Prostate gland (tissue), 2 donors: ENCODE data around the gene MOB4. TPM values are rescaled to one million over a fixed set of nuclear protein-coding genes. Genes with fewer than 3 reads are reported as not detected.
"Not testable (repeated sequence)": the region's sequence is repeated elsewhere in the genome, so short reads cannot be mapped to it uniquely, and the experiment has no call there.

Source experiments
- DNase-seq: peaks from one replicate; pipeline ENCODE4 v3.0.0-alpha.2; 2019; ENCODE audit warnings: low spot score
- H3K27ac ChIP-seq, 2 donors: fragments of 200-600 bp; sonication (generic); 2 replicates each; pipeline ENCODE4 v1.5.1; 2017 to 2019
- H3K27me3 ChIP-seq: fragments of 200-600 bp; sonication (generic); replicated peaks from 2 replicates; pipeline ENCODE4 v1.5.1; 2019; ENCODE audit not compliant: insufficient read depth
- H3K36me3 ChIP-seq, 2 donors: fragments of 200-600 bp; sonication (generic); 1 replicate in 1 of 2; 2 replicates in 1 of 2; pipeline versions ENCODE4 v1.5.1 to v1.8.1; 2017 to 2019
- H3K4me1 ChIP-seq: fragments of 200-600 bp; sonication (generic); replicated peaks from 2 replicates; pipeline ENCODE4 v1.5.1; 2019
- H3K4me3 ChIP-seq, 2 donors: fragments of 200-600 bp; sonication (generic); 2 replicates each; pipeline ENCODE4 v1.5.1; 2017 to 2019
- H3K9me3 ChIP-seq: fragments of 200-600 bp; sonication (generic); 2 replicates; pipeline ENCODE4 v1.5.1; 2017
- POLR2A ChIP-seq: fragments of 450-650 bp; IDR thresholded peaks from one replicate; pipeline ENCODE4 v1.6.1; 2016; ENCODE audit warnings: antibody characterized with exemption, mild to moderate bottlenecking
- POLR2AphosphoS5 ChIP-seq: sonication (generic); formaldehyde crosslinking; IDR thresholded peaks from one replicate; pipeline ENCODE4 v1.6.1; 2017; ENCODE audit warnings: antibody characterized with exemption
- WGBS: methylation state at CpG from one replicate; pipeline ENCODE4 v1.1.5; 2018; 5-methylcytosine and 5-hydroxymethylcytosine counted together
- intact Hi-C: fragments of 100-400 bp; cut with DNase I; formaldehyde crosslinking; loops from one replicate; pipeline ENCODE4 v1.14.2; 2022
- total RNA-seq, 2 donors: library from RNA; depleted of rRNA; stranded (reverse); fragments of >200 nt; gene quantifications; one replicate each; pipeline ENCODE4 v1.1.0, GENCODE V29; 2016
- TF ChIP-seq, protein P1 (sequence below), 4 experiments: fragments of 200-600 bp in 2 of 4; fragments of 450-650 bp in 2 of 4; sonication (generic) in 2 of 4; IDR thresholded peaks; 1 replicate in 3 of 4; 2 replicates in 1 of 4; pipeline ENCODE4 v1.5.1; 2016 to 2019; ENCODE audit warnings: antibody characterized with exemption in 4 of 4, mild to moderate bottlenecking in 2 of 4, moderate library complexity in 2 of 4

MOB4 gene
- total RNA-seq, 2 donors from 2014 or later: 13.7 to 23.4 TPM

GRCh38 chr2:197571627-197572271, 55.9 kb downstream of the MOB4 start:
- no peak overlapping the region for H3K27ac ChIP-seq
- 44% methylated on average over 10 of the region's 10 CpGs for WGBS
- H3K27me3 ChIP-seq: no peaks in the 10 kb centered on the region
- TF ChIP-seq POLR2A (no peak), POLR2AphosphoS5 (no peak)
- TF ChIP-seq, protein P1, sequence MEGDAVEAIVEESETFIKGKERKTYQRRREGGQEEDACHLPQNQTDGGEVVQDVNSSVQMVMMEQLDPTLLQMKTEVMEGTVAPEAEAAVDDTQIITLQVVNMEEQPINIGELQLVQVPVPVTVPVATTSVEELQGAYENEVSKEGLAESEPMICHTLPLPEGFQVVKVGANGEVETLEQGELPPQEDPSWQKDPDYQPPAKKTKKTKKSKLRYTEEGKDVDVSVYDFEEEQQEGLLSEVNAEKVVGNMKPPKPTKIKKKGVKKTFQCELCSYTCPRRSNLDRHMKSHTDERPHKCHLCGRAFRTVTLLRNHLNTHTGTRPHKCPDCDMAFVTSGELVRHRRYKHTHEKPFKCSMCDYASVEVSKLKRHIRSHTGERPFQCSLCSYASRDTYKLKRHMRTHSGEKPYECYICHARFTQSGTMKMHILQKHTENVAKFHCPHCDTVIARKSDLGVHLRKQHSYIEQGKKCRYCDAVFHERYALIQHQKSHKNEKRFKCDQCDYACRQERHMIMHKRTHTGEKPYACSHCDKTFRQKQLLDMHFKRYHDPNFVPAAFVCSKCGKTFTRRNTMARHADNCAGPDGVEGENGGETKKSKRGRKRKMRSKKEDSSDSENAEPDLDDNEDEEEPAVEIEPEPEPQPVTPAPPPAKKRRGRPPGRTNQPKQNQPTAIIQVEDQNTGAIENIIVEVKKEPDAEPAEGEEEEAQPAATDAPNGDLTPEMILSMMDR (IDR thresholded peaks at IDR 0.05): no peak
- H3K4me3 ChIP-seq: no peak overlapping the region
- H3K36me3 ChIP-seq: no peaks in the 10 kb centered on the region
- H3K9me3 ChIP-seq: no peaks in the 10 kb centered on the region
- H3K4me1 ChIP-seq: no peaks in the 10 kb centered on the region
- no peak for DNase-seq
- intact Hi-C loops: no loop called here

- H3K27ac ChIP-seq: no peak overlapping the region
- H3K9me3 ChIP-seq: no peaks in the 10 kb centered on the region
- no peaks in the 10 kb centered on the region for H3K27me3 ChIP-seq
- TF ChIP-seq POLR2AphosphoS5: no peak
- TF ChIP-seq, protein P1 (IDR thresholded peaks at IDR 0.05): no peak
- TF ChIP-seq POLR2A: no peak
- H3K4me1 ChIP-seq: no peaks in the 10 kb centered on the region
- H3K36me3 ChIP-seq: no peaks in the 10 kb centered on the region
- no peak overlapping the region for H3K4me3 ChIP-seq
- intact Hi-C loops: no loop called here
- DNase-seq: no peak
- 100% methylated on average over 2 of the region's 2 CpGs for WGBS
These were observed 57.7 kb downstream of the MOB4 start for GRCh38 chr2:197573608-197574007.

GRCh38 chr2:197575987-197576386, 60.1 kb downstream of the MOB4 start:
- intact Hi-C loops: no loop called here
- 94% methylated on average over 2 of the region's 2 CpGs for WGBS
- Histone ChIP-seq H3K27ac (no peak overlapping the region), H3K4me1 (no peaks in the 10 kb centered on the region), H3K9me3 (no peaks in the 10 kb centered on the region), H3K36me3 (no peaks in the 10 kb centered on the region), H3K4me3 (no peak overlapping the region), H3K27me3 (no peaks in the 10 kb centered on the region)
- TF ChIP-seq, protein P1 (IDR thresholded peaks at IDR 0.05): no peak
- TF ChIP-seq POLR2AphosphoS5: no peak
- TF ChIP-seq POLR2A: no peak
- no peak for DNase-seq

GRCh38 chr2:197576631-197577030, 60.8 kb downstream of the MOB4 start:
- no peaks in the 10 kb centered on the region for H3K36me3 ChIP-seq
- no peak for DNase-seq
- H3K27ac ChIP-seq: no peak overlapping the region
- intact Hi-C loops: no loop called here
- no peaks in the 10 kb centered on the region for H3K4me1 ChIP-seq
- H3K9me3 ChIP-seq: no peaks in the 10 kb centered on the region
- no peak overlapping the region for H3K4me3 ChIP-seq
- TF ChIP-seq POLR2A (no peak), POLR2AphosphoS5 (no peak)
- TF ChIP-seq, protein P1 (IDR thresholded peaks at IDR 0.05): no peak
- WGBS: 16% methylated on average over 3 of the region's 3 CpGs
- no peaks in the 10 kb centered on the region for H3K27me3 ChIP-seq

DNA sequence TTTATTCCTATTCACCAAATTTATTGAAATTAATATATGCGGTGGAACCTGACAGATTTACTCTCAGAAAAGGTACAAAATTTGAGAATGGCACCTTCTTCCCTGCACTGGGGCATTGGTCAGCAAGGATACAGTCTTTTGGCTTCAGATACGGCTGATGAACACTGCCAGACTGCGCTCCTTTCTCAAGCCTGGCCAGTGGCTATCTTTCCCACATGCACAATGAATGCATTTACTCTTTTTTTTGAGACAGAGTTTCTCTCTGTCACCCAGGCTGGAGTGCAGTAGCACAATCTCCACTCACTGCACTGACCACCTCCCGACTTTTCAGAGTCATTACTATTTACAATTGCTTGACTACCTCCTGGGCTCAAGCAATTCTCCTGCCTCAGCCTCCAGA, 61.6 kb downstream of the MOB4 start:
- no peak overlapping the region for H3K27ac ChIP-seq
- TF ChIP-seq, protein P1 (IDR thresholded peaks at IDR 0.05): no peak
- TF ChIP-seq POLR2A (no peak), POLR2AphosphoS5 (no peak)
- no peaks in the 10 kb centered on the region for H3K36me3 ChIP-seq
- no peak for DNase-seq
- intact Hi-C loops: no loop called here
- no peaks in the 10 kb centered on the region for H3K4me1 ChIP-seq
- H3K27me3 ChIP-seq: no peaks in the 10 kb centered on the region
- no peaks in the 10 kb centered on the region for H3K9me3 ChIP-seq
- H3K4me3 ChIP-seq: no peak overlapping the region
- WGBS: 94% methylated on average over 4 of the region's 4 CpGs

GRCh38 chr2:197578294-197578693, 62.4 kb downstream of the MOB4 start:
- H3K27ac ChIP-seq, H3K9me3 ChIP-seq, DNase-seq, H3K27me3 ChIP-seq, H3K4me3 ChIP-seq, H3K36me3 ChIP-seq, intact Hi-C loops, H3K4me1 ChIP-seq: not testable (repeated sequence)
- WGBS: 77% methylated on average over 2 of the region's 2 CpGs

DNA sequence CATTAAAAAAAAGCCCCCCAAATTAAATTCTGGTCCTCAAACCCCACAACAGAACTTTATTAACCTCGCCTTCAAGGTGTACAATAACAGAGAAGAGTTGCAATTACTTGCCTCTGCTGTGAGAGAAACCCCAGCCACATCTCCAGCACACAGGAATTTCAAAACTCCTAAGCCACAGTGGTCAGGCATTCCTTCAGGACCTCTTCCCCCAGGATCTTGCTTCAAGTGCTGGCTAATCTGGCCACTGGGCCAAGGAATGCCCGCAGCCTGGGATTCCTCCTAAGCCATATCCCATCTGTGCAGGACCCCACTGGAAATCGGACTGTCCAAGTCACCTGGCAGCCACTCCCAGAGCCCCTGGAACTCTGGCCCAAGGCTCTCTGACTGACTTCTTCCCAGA, 64.3 kb downstream of the MOB4 start:
- H3K9me3 ChIP-seq, H3K36me3 ChIP-seq, H3K4me3 ChIP-seq, DNase-seq, H3K27ac ChIP-seq, intact Hi-C loops, H3K4me1 ChIP-seq, H3K27me3 ChIP-seq: not testable (repeated sequence)
- WGBS: 95% methylated on average over 3 of the region's 3 CpGs
